Measurements from ENCODE around the gene ABCC1. TPM values are rescaled to one million over a fixed set of nuclear protein-coding genes. Genes with fewer than 3 reads are reported as not detected.

Gene ABCC1
- total and polyA plus RNA-seq, 2 donors (not counting 1 experiment from before 2014, with no cell fraction given) = 54.1 to 178 TPM

- no peaks in the 10 kb centered on the region for H3K36me3 ChIP-seq (ENCODE audit: control insufficient read depth, insufficient read depth, low read length)
- H3K79me2 ChIP-seq (ENCODE audit: control insufficient read depth, insufficient read depth, low read length) = no peaks in the 10 kb centered on the region
- no peak overlapping the region for H3K27ac ChIP-seq (ENCODE audit: insufficient read depth, low read length)
- H3K4me1 ChIP-seq (ENCODE audit: control insufficient read depth, extremely low read depth, insufficient read depth, low read length) = no peaks in the 10 kb centered on the region
- no peak overlapping the region for H2AFZ ChIP-seq (ENCODE audit: low read length)
- no peaks in the 10 kb centered on the region for H3K9me3 ChIP-seq (ENCODE audit: control insufficient read depth, insufficient read depth, low read depth, low read length)
- DNase-seq (ENCODE audit: low read depth in 2 of 2) = no peak
- no peak overlapping the region for H3K4me2 ChIP-seq (ENCODE audit: extremely low read depth, insufficient read depth, low read length)
- no peaks in the 10 kb centered on the region for H3K27me3 ChIP-seq (ENCODE audit: control insufficient read depth, insufficient read depth, low read length)
- H3K4me3 ChIP-seq (replicated peaks in 1 of 4; ENCODE audit: control extremely low read depth in 1 of 4, insufficient read depth in 1 of 4, low read depth in 3 of 4, low read length in 4 of 4) = no peak overlapping the region
- TF ChIP-seq CTCF (conservative IDR thresholded peaks at IDR 0.05 in 1 of 2, IDR thresholded peaks at IDR 0.05 in 1 of 2; ENCODE audit: low read depth in 1 of 2, low read length in 2 of 2) (no peak), EZH2 (IDR thresholded peaks at IDR 0.05; ENCODE audit: low read length, missing control alignments) (no peak)
- H3K9ac ChIP-seq (ENCODE audit: insufficient read depth, low read length) = no peak overlapping the region
- no peaks in the 10 kb centered on the region for H4K20me1 ChIP-seq (ENCODE audit: control insufficient read depth, extremely low read depth, insufficient read depth, low read length)
These were observed 213.7 kb downstream of the ABCC1 start for GRCh38 chr16:16163109-16163508.

GRCh38 chr16:16163571-16163970, 214.2 kb downstream of the ABCC1 start:
- no peaks in the 10 kb centered on the region for H3K9me3 ChIP-seq (ENCODE audit: control insufficient read depth, insufficient read depth, low read depth, low read length)
- H3K4me1 ChIP-seq (ENCODE audit: control insufficient read depth, extremely low read depth, insufficient read depth, low read length) = no peaks in the 10 kb centered on the region
- no peak for DNase-seq (ENCODE audit: low read depth in 2 of 2)
- no peak overlapping the region for H2AFZ ChIP-seq (ENCODE audit: low read length)
- no peak overlapping the region for H3K4me2 ChIP-seq (ENCODE audit: extremely low read depth, insufficient read depth, low read length)
- no peaks in the 10 kb centered on the region for H3K36me3 ChIP-seq (ENCODE audit: control insufficient read depth, insufficient read depth, low read length)
- TF ChIP-seq CTCF (conservative IDR thresholded peaks at IDR 0.05 in 1 of 2, IDR thresholded peaks at IDR 0.05 in 1 of 2; ENCODE audit: low read depth in 1 of 2, low read length in 2 of 2) = no peak
- no peak for TF ChIP-seq EZH2 (IDR thresholded peaks at IDR 0.05; ENCODE audit: low read length, missing control alignments)
- H4K20me1 ChIP-seq (ENCODE audit: control insufficient read depth, extremely low read depth, insufficient read depth, low read length) = no peaks in the 10 kb centered on the region
- no peaks in the 10 kb centered on the region for H3K79me2 ChIP-seq (ENCODE audit: control insufficient read depth, insufficient read depth, low read length)
- H3K27ac ChIP-seq (ENCODE audit: insufficient read depth, low read length) = no peak overlapping the region
- H3K9ac ChIP-seq (ENCODE audit: insufficient read depth, low read length) = no peak overlapping the region
- no peaks in the 10 kb centered on the region for H3K27me3 ChIP-seq (ENCODE audit: control insufficient read depth, insufficient read depth, low read length)
- H3K4me3 ChIP-seq (replicated peaks in 1 of 4; ENCODE audit: control extremely low read depth in 1 of 4, insufficient read depth in 1 of 4, low read depth in 3 of 4, low read length in 4 of 4) = no peak overlapping the region

GRCh38 chr16:16164243-16164642, 214.8 kb downstream of the ABCC1 start:
- no peaks in the 10 kb centered on the region for H3K9me3 ChIP-seq (ENCODE audit: control insufficient read depth, insufficient read depth, low read depth, low read length)
- no peak for DNase-seq (ENCODE audit: low read depth in 2 of 2)

More at GRCh38 chr16:16164243-16164642, 214.8 kb downstream of the ABCC1 start:
- H3K4me1 ChIP-seq (ENCODE audit: control insufficient read depth, extremely low read depth, insufficient read depth, low read length) = no peaks in the 10 kb centered on the region
- no peak overlapping the region for H3K27ac ChIP-seq (ENCODE audit: insufficient read depth, low read length)
- H3K27me3 ChIP-seq (ENCODE audit: control insufficient read depth, insufficient read depth, low read length) = no peaks in the 10 kb centered on the region
- no peak overlapping the region for H3K9ac ChIP-seq (ENCODE audit: insufficient read depth, low read length)
- H3K4me2 ChIP-seq (ENCODE audit: extremely low read depth, insufficient read depth, low read length) = no peak overlapping the region
- no peaks in the 10 kb centered on the region for H4K20me1 ChIP-seq (ENCODE audit: control insufficient read depth, extremely low read depth, insufficient read depth, low read length)
- H3K36me3 ChIP-seq (ENCODE audit: control insufficient read depth, insufficient read depth, low read length) = no peaks in the 10 kb centered on the region
- H2AFZ ChIP-seq (ENCODE audit: low read length) = no peak overlapping the region
- no peaks in the 10 kb centered on the region for H3K79me2 ChIP-seq (ENCODE audit: control insufficient read depth, insufficient read depth, low read length)
- H3K4me3 ChIP-seq (replicated peaks in 1 of 4; ENCODE audit: control extremely low read depth in 1 of 4, insufficient read depth in 1 of 4, low read depth in 3 of 4, low read length in 4 of 4) = no peak overlapping the region
- TF ChIP-seq EZH2 (IDR thresholded peaks at IDR 0.05; ENCODE audit: low read length, missing control alignments) (no peak), CTCF (conservative IDR thresholded peaks at IDR 0.05 in 1 of 2, IDR thresholded peaks at IDR 0.05 in 1 of 2; ENCODE audit: low read depth in 1 of 2, low read length in 2 of 2) (no peak)
